Measurements from ENCODE around the gene SGPL1.

SGPL1 gene

DNA sequence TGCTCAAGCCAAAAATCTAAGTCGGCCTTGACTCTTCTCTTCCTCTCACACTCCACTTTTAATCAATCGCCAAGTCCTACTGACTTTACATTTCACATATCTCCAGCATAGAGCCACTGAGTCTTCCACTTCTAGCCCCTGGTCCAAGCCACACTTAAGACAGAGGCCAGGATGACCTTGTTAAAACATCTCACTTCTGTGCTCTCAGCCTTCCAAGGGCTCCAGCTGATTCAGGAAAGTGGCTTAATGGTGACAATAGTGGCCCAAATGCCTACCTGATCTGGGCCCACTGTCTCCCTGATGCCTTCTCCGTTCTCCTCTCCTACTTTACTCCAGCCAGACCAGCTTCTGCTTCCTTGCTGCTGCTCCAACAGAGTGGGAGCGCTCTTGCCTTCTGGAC, 35.0 kb upstream of the SGPL1 start:
- DNase-seq = no peak

- no peak for DNase-seq
Observed at GRCh38 chr10:70781461-70782051, 34.2 kb upstream of the SGPL1 start.

GRCh38 chr10:70782086-70782745, 33.5 kb upstream of the SGPL1 start:
- no peak for DNase-seq

GRCh38 chr10:70782746-70783680, 32.7 kb upstream of the SGPL1 start:
- no peak for DNase-seq

GRCh38 chr10:70784016-70784415, 31.7 kb upstream of the SGPL1 start:
- DNase-seq = no peak

GRCh38 chr10:70784471-70784870, 31.3 kb upstream of the SGPL1 start:
- no peak for DNase-seq

DNA sequence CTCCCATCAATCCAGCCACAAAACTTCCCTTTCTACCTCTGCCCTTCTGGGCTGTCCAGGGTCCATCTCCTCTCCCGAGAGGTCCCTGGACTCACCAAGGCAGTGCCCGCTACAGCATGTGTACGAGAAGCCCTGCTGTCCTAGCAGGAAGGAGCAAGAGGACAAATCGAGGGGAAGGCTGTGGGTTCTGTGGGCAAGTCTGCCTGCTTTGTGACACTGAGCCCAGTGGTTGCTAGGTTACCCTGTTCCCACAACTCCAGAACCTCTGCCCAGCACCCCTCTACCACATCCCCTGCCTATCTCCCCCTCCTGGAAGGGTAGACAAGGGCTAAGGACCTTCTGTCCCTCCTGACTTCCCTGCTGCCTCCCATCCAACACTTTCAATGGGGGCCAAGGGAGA, 30.6 kb upstream of the SGPL1 start, which contains the start of gene TBATA:
Gene TBATA, minus strand, starts transcription at position 188 of the 400 bp plus-strand sequence. CDS start 1,998 bp downstream, outside the sequence.
- no peak for DNase-seq

DNA sequence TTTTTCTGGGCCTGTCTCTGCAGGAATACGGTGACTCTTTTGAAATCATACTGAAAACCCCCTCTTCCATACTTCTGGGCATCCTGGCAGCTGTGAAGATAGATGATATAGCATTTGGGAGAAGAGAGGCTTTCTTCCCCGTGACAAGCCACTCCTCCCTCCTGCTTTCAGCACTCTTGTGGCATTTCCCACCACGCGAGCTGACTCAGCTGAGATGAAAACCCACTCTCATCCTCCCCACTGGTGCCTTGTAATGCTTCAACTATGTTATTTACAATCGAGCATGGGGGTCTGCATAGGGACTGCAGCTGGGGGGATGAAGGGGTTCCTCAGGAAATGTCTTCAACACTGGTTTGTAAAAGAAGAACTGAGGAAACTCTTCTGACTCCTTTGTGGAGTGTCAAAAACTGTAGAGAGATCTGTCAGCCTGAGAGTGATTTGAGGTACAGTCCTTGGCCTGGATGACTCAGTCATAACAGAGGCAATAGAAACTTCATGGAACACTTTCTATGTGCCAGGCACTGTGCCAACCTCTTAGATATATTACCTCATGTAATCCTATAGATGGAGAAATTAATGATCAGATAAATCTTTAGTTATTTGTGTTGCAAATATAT, 28.8 kb upstream of the SGPL1 start:
- no peak for DNase-seq

GRCh38 chr10:70791386-70792039, 24.2 kb upstream of the SGPL1 start:
- DNase-seq = no peak

- DNase-seq = no peak
Observed at GRCh38 chr10:70795613-70796012, 20.1 kb upstream of the SGPL1 start.

DNA sequence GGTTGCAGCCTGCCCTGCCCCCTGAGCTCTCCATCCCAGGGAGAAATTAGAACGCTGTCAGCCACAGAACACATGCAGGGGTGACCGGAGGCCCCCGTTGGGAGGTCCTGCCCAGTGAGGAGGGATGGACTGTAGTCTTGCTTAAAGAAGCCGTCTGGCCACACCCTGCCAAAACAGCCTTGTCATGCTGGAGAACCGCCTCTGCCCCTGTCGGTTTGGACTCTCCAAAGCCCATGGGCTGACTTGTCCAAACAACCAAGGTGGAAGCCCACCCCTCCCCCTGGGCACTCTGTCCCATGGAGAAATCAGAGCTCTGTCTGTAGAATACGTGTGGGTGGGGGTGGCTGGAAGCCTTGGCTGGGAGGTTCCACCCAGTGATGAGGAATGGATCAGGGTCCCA, 17.9 kb upstream of the SGPL1 start:
- no peak for DNase-seq

DNA sequence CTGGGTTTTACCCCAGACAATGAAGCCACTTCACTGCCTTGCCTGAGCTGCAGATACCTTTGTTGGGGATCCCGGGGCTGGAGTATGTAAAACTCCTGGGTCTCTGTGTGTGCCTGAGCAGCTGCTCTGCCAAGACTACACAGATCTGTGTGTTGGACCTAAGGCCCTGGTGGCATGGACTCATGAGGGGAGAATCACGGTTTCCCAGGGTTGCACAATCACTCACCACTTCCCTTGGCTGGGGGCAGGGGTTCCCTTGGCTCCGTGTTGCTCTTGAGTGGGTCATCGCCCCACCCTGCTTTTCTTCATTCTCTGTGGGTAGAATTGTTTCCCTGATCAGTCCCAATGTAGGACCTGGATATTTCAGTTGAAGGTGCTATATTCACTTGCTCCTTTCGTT, 16.6 kb upstream of the SGPL1 start:
- DNase-seq = no peak

GRCh38 chr10:70801854-70802253, 13.9 kb upstream of the SGPL1 start:
- no peak for DNase-seq

GRCh38 chr10:70803775-70804420, 11.8 kb upstream of the SGPL1 start:
- no peak for DNase-seq

GRCh38 chr10:70804421-70804808, 11.3 kb upstream of the SGPL1 start:
- no peak for DNase-seq

DNA sequence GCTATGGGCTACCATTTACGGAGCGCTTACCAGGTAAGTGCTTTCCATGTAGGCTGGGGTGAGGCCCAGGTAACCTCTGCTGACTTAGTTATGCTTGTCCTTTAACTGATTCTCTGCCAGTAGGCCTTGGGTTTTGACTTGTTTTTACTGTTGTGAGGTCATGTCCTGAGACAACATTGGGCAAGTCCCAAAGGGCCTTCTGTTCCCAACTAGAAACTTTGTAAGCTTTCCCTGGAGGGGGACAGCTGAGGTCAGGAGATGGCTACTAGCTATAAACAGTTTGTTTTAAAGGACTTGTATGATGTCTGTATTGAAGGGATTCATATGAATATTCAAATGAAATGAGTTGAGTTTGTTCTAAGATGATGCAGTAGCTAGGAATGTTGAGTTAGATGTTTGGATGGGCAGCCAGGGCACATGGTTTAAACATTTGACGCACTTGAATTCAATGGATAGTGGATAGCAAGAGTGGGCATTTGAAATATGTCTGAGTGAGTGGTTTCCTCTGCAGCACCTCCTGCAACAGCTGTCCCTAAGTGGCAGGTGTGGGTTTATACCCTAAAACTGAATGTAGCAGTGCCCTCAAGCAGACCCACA, 10.0 kb upstream of the SGPL1 start:
- no peak for DNase-seq

DNA sequence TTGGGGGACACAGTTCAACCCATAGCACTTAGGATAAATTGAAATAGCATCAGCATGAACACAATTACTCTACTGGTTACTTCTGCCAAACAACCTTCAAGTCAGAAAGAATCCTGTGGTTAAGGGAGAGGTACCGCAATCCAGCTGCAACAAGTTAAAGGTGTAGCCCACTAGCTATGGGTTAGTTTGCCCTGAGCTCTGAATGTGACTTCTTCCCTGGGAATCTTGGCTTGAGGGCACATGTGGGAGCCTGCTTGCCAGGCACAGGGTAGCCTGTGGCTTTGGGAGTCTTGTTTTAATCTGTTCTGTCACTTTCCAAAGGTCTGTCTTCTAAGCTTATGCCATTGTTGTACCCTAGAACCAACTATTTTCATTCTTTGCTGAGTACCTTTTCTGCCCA, 8.9 kb upstream of the SGPL1 start:
- no peak for DNase-seq

- no peak for DNase-seq
Observed at GRCh38 chr10:70807556-70807955, 8.2 kb upstream of the SGPL1 start.

GRCh38 chr10:70809011-70809611, 6.6 kb upstream of the SGPL1 start:
- DNase-seq = no peak

DNA sequence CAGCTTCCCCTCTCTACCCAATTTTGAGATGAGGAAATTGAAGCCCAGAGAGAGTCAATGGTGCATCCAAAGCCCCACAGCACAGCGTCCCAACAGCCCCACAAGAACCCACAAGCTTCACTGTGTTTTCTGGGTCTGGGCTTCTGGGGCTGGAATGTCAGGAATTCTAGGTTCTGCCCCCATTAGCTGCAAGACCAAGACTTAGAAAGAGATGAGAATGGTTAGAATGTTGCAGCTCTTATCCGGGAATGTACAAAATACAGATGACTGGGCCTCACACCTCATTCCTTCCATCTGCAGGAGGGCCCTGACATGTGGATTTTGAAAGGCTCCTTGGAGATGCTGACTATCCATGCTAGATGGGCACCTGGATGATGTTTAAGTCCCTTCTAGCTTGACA, 6.0 kb upstream of the SGPL1 start:
- no peak for DNase-seq

GRCh38 chr10:70810967-70811366, 4.8 kb upstream of the SGPL1 start:
- DNase-seq = no peak

Data from NCI-H1694 treated with DMSO at 0.1 percent for 48 hours (cell line).